Measurements from ENCODE around the gene ATP1A1. TPM values are rescaled to one million over a fixed set of nuclear protein-coding genes. Genes with fewer than 3 reads are reported as not detected.

ATP1A1 gene
- polyA plus RNA-seq, 2 of the 4 experiments (the other 2 are of a cell fraction): 119 to 171 TPM

DNA sequence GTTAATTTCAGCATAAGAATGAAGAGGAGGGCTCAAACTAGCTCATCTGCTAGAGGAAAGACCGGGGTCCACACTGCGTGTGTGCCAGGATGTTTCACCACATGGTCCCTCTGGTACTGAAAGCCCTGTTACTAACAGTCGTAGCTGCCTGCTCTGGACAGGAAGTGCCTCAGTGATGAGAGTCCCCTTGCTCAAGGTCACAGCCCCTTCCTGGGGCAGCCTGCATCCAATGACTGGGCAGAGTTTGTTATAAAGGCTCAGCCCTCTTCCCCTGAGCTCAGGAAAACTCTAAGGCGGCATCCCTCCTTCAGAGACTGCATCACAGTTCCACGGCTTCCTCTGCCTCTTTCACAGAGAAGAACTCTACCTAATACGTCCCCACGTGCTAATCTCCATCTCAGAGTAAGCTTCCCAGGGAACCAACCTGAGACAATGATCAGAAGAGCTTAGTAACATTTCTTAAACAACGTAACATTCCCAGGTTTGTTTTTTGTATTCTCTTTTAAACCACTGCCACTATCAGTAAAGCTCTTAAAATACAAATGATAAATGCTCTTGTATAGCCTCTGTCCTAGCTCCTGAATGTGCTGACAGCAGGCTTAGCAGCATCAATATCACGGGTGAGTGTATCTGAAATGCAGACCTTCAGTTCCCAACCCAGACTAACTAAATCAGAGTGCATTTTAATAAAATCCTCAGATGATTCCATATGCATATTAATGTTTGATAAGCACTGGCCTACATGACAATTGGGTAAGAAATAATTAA is 38.0 kb upstream of the ATP1A1 start:
- no peak for TF ChIP-seq FOSB (CRISPR knock-in tag; IDR thresholded peaks at IDR 0.05)
- TF ChIP-seq GATA3 (IDR thresholded peaks at IDR 0.05; ENCODE audit: borderline replicate concordance): no peak
- TF ChIP-seq RNF2 (IDR thresholded peaks at IDR 0.05; ENCODE audit: borderline replicate concordance, low read depth): no peak
- TF ChIP-seq, protein P1, sequence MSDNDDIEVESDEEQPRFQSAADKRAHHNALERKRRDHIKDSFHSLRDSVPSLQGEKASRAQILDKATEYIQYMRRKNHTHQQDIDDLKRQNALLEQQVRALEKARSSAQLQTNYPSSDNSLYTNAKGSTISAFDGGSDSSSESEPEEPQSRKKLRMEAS (IDR thresholded peaks at IDR 0.05): no peak
- TF ChIP-seq MAZ (IDR thresholded peaks at IDR 0.05; ENCODE audit: borderline replicate concordance, low read depth, low read length): no peak
- TF ChIP-seq, protein P2, sequence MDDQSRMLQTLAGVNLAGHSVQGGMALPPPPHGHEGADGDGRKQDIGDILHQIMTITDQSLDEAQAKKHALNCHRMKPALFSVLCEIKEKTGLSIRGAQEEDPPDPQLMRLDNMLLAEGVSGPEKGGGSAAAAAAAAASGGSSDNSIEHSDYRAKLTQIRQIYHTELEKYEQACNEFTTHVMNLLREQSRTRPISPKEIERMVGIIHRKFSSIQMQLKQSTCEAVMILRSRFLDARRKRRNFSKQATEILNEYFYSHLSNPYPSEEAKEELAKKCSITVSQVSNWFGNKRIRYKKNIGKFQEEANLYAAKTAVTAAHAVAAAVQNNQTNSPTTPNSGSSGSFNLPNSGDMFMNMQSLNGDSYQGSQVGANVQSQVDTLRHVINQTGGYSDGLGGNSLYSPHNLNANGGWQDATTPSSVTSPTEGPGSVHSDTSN (IDR thresholded peaks at IDR 0.05): no peak
- TF ChIP-seq JUN (IDR thresholded peaks at IDR 0.05): no peak
- TF ChIP-seq, protein P3, sequence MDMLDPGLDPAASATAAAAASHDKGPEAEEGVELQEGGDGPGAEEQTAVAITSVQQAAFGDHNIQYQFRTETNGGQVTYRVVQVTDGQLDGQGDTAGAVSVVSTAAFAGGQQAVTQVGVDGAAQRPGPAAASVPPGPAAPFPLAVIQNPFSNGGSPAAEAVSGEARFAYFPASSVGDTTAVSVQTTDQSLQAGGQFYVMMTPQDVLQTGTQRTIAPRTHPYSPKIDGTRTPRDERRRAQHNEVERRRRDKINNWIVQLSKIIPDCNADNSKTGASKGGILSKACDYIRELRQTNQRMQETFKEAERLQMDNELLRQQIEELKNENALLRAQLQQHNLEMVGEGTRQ (IDR thresholded peaks at IDR 0.05): no peak
- no peak for TF ChIP-seq EHMT2 (IDR thresholded peaks at IDR 0.05; ENCODE audit: low read depth)
- no peak for TF ChIP-seq RARB (CRISPR knock-in tag; IDR thresholded peaks at IDR 0.05)
- TF ChIP-seq PHF8 (IDR thresholded peaks at IDR 0.05; ENCODE audit: borderline replicate concordance, low read depth): no peak
- no peak for TF ChIP-seq TP53 (CRISPR knock-in tag; IDR thresholded peaks at IDR 0.05)
- no peak for TF ChIP-seq KDM1A (IDR thresholded peaks at IDR 0.05; ENCODE audit: low read depth)
- TF ChIP-seq CBX2 (IDR thresholded peaks at IDR 0.05; ENCODE audit: borderline replicate concordance, low read depth): no peak
- TF ChIP-seq, protein P4, sequence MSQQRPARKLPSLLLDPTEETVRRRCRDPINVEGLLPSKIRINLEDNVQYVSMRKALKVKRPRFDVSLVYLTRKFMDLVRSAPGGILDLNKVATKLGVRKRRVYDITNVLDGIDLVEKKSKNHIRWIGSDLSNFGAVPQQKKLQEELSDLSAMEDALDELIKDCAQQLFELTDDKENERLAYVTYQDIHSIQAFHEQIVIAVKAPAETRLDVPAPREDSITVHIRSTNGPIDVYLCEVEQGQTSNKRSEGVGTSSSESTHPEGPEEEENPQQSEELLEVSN (IDR thresholded peaks at IDR 0.05; ENCODE audit: borderline replicate concordance, low read depth): no peak
- TF ChIP-seq NFE2L2 (conservative IDR thresholded peaks at IDR 0.05; ENCODE audit: low read length): no peak
- TF ChIP-seq, protein P5, sequence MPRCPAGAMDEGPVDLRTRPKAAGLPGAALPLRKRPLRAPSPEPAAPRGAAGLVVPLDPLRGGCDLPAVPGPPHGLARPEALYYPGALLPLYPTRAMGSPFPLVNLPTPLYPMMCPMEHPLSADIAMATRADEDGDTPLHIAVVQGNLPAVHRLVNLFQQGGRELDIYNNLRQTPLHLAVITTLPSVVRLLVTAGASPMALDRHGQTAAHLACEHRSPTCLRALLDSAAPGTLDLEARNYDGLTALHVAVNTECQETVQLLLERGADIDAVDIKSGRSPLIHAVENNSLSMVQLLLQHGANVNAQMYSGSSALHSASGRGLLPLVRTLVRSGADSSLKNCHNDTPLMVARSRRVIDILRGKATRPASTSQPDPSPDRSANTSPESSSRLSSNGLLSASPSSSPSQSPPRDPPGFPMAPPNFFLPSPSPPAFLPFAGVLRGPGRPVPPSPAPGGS (IDR thresholded peaks at IDR 0.05): no peak
- no peak for FAIRE-seq
- WGBS (ENCODE audit: missing lambda C conversion rate): 72% methylated on average over 9 of the region's 9 CpGs

DNA sequence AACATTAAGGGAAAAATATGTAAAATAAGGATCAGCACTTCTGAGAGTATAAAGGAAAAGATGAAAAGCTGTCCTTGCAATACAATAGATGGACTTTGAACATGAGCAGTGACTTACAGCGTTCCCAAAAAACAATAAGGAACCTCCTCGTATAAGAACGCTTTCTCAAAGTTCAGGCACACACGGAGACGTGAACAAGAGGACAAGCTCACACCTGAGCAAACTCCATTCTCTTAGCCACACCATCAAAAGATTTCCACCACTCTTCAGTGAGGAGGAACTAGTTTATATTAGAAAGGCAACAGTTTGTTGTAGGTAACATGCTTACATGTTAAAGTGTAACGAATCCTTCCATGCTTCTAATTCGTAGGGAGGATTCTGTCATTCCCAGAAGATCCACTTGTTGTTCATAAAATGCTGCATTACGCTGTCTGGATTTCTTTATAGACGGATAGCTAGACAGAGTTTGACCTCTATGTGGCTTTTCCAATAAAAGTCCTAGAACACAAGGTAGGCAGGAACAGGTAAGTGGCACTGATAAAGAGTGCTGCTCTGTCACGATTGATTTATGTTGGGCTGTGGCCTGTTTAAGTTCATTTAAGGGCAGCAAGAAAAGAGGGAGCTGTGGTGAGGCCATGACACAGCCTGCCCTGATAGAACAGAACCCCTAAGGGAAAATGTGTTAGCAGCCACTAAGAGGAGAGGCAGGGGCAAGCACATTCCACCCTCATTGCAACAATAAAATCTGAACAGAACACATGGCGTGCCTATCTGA is 37.0 kb upstream of the ATP1A1 start:
- no peaks in the 10 kb centered on the region for H3K9me3 ChIP-seq
- ChIA-PET POLR2A (no interaction called here), CTCF (no interaction called here)
- 76% methylated on average over 11 of the region's 11 CpGs for WGBS (ENCODE audit: missing lambda C conversion rate)
- FAIRE-seq (no peak), DNase-seq (ENCODE audit: low read depth in 1 of 2, low spot score in 1 of 2) (no peak), ATAC-seq (no peak)
- H3K27ac ChIP-seq: no peak overlapping the region
- peaks cover 6% of the 10 kb centered on the region; the same call in 2 of the 3 replicates for H3K4me1 ChIP-seq
- H3K4me3 ChIP-seq: no peak overlapping the region
- no peak overlapping the region for H3K4me2 ChIP-seq
- no peak for TF ChIP-seq ESRRA (IDR thresholded peaks at IDR 0.05; ENCODE audit: borderline replicate concordance, low read length)
- TF ChIP-seq, protein P1 (IDR thresholded peaks at IDR 0.05): no peak
- no peak for TF ChIP-seq POLR2A (IDR thresholded peaks at IDR 0.05; ENCODE audit: low read length)
- no peak for TF ChIP-seq HEYL (CRISPR knock-in tag; IDR thresholded peaks at IDR 0.05)
- TF ChIP-seq NR3C1 (IDR thresholded peaks at IDR 0.05): no peak
- no peak for TF ChIP-seq TFCP2L1 (CRISPR knock-in tag; IDR thresholded peaks at IDR 0.05)
- TF ChIP-seq RFX5 (IDR thresholded peaks at IDR 0.05): no peak
- no peak for TF ChIP-seq BHLHE40 (IDR thresholded peaks at IDR 0.05; ENCODE audit: low read depth, low read length)
- no peak for TF ChIP-seq JUNB (IDR thresholded peaks at IDR 0.05)
- TF ChIP-seq FOSL2 (IDR thresholded peaks at IDR 0.05): no peak
- TF ChIP-seq FOSL2 (CRISPR knock-in tag; IDR thresholded peaks at IDR 0.05): no peak
- no peak for TF ChIP-seq ZC3H11A (IDR thresholded peaks at IDR 0.05)
- TF ChIP-seq, protein P6, sequence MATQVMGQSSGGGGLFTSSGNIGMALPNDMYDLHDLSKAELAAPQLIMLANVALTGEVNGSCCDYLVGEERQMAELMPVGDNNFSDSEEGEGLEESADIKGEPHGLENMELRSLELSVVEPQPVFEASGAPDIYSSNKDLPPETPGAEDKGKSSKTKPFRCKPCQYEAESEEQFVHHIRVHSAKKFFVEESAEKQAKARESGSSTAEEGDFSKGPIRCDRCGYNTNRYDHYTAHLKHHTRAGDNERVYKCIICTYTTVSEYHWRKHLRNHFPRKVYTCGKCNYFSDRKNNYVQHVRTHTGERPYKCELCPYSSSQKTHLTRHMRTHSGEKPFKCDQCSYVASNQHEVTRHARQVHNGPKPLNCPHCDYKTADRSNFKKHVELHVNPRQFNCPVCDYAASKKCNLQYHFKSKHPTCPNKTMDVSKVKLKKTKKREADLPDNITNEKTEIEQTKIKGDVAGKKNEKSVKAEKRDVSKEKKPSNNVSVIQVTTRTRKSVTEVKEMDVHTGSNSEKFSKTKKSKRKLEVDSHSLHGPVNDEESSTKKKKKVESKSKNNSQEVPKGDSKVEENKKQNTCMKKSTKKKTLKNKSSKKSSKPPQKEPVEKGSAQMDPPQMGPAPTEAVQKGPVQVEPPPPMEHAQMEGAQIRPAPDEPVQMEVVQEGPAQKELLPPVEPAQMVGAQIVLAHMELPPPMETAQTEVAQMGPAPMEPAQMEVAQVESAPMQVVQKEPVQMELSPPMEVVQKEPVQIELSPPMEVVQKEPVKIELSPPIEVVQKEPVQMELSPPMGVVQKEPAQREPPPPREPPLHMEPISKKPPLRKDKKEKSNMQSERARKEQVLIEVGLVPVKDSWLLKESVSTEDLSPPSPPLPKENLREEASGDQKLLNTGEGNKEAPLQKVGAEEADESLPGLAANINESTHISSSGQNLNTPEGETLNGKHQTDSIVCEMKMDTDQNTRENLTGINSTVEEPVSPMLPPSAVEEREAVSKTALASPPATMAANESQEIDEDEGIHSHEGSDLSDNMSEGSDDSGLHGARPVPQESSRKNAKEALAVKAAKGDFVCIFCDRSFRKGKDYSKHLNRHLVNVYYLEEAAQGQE (IDR thresholded peaks at IDR 0.05): no peak
- TF ChIP-seq EP300 (IDR thresholded peaks at IDR 0.05): no peak
- no peak for TF ChIP-seq MAFK (IDR thresholded peaks at IDR 0.05; ENCODE audit: partially characterized antibody)

More for the DNA sequence above, 38.0 kb upstream of the ATP1A1 start:
- H3K27ac ChIP-seq: no peak overlapping the region
- no peak overlapping the region for H3K4me3 ChIP-seq
- POLR2A ChIA-PET: no interaction called here
- no peak overlapping the region for H3K4me2 ChIP-seq
- ATAC-seq: no peak
- no peak for DNase-seq (ENCODE audit: low read depth in 1 of 2, low spot score in 1 of 2)
- CTCF ChIA-PET: no interaction called here
- H3K4me1 ChIP-seq: peaks cover 6% of the 10 kb centered on the region; the same call in 2 of the 3 replicates
- no peaks in the 10 kb centered on the region for H3K9me3 ChIP-seq

Data from A549 (cell line).